ENCODE measurements around the gene ANKRD65. TPM values are rescaled to one million over a fixed set of nuclear protein-coding genes. Genes with fewer than 3 reads are reported as not detected.
"Not testable (repeated sequence)": the region's sequence is repeated elsewhere in the genome, so short reads cannot be mapped to it uniquely, and the experiment has no call there.

ANKRD65 gene
- total and polyA plus RNA-seq, 8 donors: 2.3 to 41.8 (median 14.0) TPM

DNA sequence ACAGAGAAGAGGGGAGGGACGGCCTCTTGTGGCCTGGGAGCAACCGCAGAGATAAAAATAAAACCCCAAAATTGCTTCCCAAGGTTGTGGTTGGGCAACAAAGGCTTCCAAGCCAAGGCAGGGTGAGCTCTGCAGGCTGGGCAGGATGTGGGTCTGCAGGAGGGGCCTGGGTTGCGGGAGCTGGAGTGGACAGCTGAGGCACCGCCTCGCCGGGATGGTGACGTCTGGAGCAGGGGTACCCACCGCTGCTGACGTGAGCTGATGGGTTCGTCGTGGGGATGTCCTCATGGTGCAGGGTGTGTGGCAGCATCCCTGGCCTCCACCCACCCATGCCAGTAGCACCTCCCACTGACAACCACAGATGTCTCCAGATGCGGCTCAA lies 49.7 kb downstream of the ANKRD65 start:
- intact Hi-C loops (cut with DNase I): no loop called here
- peaks cover 6 to 26% (median 13%) of the 10 kb centered on the region in 3 donors for H3K4me1 ChIP-seq
- no peak overlapping the region for H3K27ac ChIP-seq
- H3K4me3 ChIP-seq: no peak overlapping the region
- H3K36me3 ChIP-seq: no peaks in the 10 kb centered on the region
- no peaks in the 10 kb centered on the region for H3K9me3 ChIP-seq
- ATAC-seq (no peak), DNase-seq (peak in 2 of 6 donors; percentile 29 to 80), FAIRE-seq (no peak)
- 56 to 64% methylated on average over 12 of the region's 12 CpGs for WGBS, 2 donors
- no peaks in the 10 kb centered on the region for H3K27me3 ChIP-seq
- TF ChIP-seq, protein P1, sequence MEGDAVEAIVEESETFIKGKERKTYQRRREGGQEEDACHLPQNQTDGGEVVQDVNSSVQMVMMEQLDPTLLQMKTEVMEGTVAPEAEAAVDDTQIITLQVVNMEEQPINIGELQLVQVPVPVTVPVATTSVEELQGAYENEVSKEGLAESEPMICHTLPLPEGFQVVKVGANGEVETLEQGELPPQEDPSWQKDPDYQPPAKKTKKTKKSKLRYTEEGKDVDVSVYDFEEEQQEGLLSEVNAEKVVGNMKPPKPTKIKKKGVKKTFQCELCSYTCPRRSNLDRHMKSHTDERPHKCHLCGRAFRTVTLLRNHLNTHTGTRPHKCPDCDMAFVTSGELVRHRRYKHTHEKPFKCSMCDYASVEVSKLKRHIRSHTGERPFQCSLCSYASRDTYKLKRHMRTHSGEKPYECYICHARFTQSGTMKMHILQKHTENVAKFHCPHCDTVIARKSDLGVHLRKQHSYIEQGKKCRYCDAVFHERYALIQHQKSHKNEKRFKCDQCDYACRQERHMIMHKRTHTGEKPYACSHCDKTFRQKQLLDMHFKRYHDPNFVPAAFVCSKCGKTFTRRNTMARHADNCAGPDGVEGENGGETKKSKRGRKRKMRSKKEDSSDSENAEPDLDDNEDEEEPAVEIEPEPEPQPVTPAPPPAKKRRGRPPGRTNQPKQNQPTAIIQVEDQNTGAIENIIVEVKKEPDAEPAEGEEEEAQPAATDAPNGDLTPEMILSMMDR (IDR thresholded peaks at IDR 0.05): no peak

DNA sequence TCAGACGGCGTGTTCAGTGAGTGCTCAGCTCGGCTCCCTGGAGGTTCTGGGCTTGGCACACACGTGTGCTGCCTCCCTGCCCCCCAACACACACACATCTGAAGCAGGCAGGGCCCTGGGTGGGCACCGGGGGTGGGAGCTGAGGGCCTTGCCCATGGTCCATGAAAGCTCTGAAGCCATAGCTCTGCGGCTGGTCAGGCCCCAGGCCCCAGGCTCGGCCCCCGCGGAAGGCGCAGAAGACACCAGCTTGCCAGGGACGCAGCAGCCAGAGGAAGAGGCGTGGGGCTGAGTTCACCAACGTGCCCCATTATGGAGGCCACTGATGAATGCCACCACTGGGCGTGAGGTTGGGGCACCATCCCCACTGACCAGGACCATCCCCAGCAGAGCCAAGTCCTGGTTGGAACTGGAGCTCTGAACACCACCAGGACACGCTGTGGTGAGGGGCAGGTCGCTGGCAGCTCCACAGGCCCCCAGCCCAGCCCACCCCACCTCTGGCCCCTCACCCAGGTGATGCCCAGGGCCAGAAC lies 50.2 kb downstream of the ANKRD65 start:
- no peak for FAIRE-seq
- intact Hi-C loops (cut with DNase I): no loop called here

DNA sequence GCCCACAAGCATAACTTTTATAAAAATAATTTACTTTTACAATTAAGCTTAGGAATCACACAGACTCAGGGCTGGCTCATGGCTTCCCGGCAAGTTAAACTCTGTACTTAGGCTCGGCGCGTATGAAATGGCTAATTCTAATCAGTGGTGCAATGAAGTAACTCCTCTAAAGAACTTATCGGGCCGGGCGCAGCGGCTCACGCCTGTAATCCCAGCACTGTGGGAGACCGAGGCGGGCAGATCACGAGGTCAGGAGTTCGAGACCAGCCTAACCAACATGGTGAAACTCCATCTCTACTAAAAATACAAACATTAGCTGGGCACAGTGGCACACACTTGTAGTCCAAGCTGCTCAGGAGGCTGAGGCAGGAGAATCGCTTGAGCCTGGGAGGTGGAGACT lies 51.0 kb downstream of the ANKRD65 start:
- H3K9me3 ChIP-seq; H3K27me3 ChIP-seq; FAIRE-seq; intact Hi-C loops (cut with DNase I); H3K27ac ChIP-seq; ATAC-seq; H3K4me3 ChIP-seq; H3K36me3 ChIP-seq: not testable (repeated sequence)
- 84 to 92% methylated on average over 14 of the region's 14 CpGs for WGBS, 2 donors
- DNase-seq: peak in 1 of 6 donors; percentile 22
- H3K4me1 ChIP-seq: peaks cover 6 to 21% (median 13%) of the 10 kb centered on the region in 3 donors

More for the DNA sequence above, 50.2 kb downstream of the ANKRD65 start:
- no peak overlapping the region for H3K4me3 ChIP-seq
- H3K36me3 ChIP-seq: no peaks in the 10 kb centered on the region
- TF ChIP-seq, protein P1 (IDR thresholded peaks at IDR 0.05): no peak
- H3K4me1 ChIP-seq: peaks cover 6 to 21% (median 13%) of the 10 kb centered on the region in 3 donors
- no peaks in the 10 kb centered on the region for H3K27me3 ChIP-seq
- WGBS, 2 donors: 74 to 76% methylated on average over 15 to 16 of the region's 16 CpGs
- no peaks in the 10 kb centered on the region for H3K9me3 ChIP-seq
- ATAC-seq (no peak), DNase-seq (peak in 2 of 6 donors; percentile 40 to 72)
- H3K27ac ChIP-seq: no peak overlapping the region

Other genes starting within 250 kb of the ANKRD65 start
- under 1 TPM in 5 of 6 donors, not detected in 1; 0.20 to 0.51 (median 0.38) TPM for gene TTLL10, start 247.4 kb downstream of the ANKRD65 start, total RNA-seq
- gene TTLL10, start 247.4 kb downstream of the ANKRD65 start, polyA plus RNA-seq: 1 to 10 TPM; 1.0 to 1.6 TPM
- gene TNFRSF18, start 214.7 kb downstream of the ANKRD65 start, total RNA-seq: under 1 TPM in 3 of 6 donors, not detected in 3; 0.32 to 0.34 (median 0.34) TPM
- gene TNFRSF18, start 214.7 kb downstream of the ANKRD65 start, polyA plus RNA-seq: 1 to 10 TPM; 1.1 to 1.2 TPM
- gene TNFRSF4, start 207.1 kb downstream of the ANKRD65 start, total RNA-seq: 1 to 10 TPM in 3 of 6 donors, under 1 TPM in 3; 0.26 to 1.6 (median 0.86) TPM
- gene TNFRSF4, start 207.1 kb downstream of the ANKRD65 start, polyA plus RNA-seq: 1 to 10 TPM; 2.8 to 5.0 TPM
- gene SDF4, start 189.3 kb downstream of the ANKRD65 start, total RNA-seq: 10 to 100 TPM; 68.3 to 99.4 (median 74.2) TPM
- gene SDF4, start 189.3 kb downstream of the ANKRD65 start, polyA plus RNA-seq: 10 to 100 TPM; 74.0 to 96.6 TPM
- 10 to 100 TPM in 3 of 6 donors, 1 to 10 TPM in 3; 6.2 to 13.4 (median 9.0) TPM for gene B3GALT6, start 189.0 kb downstream of the ANKRD65 start, total RNA-seq
- gene B3GALT6, start 189.0 kb downstream of the ANKRD65 start, polyA plus RNA-seq: 1 to 10 TPM; 8.7 to 8.9 TPM
- 1 to 10 TPM in 3 of 6 donors, under 1 TPM in 3; 0.43 to 1.7 (median 0.93) TPM for gene C1QTNF12, start 174.6 kb downstream of the ANKRD65 start, total RNA-seq
- 1 to 10 TPM; 2.5 to 4.8 TPM for gene C1QTNF12, start 174.6 kb downstream of the ANKRD65 start, polyA plus RNA-seq
- 10 to 100 TPM; 20.8 to 30.4 (median 22.3) TPM for gene UBE2J2, start 147.4 kb downstream of the ANKRD65 start, total RNA-seq
- 10 to 100 TPM; 34.1 to 44.5 TPM for gene UBE2J2, start 147.4 kb downstream of the ANKRD65 start, polyA plus RNA-seq
- gene SCNN1D, start 140.8 kb downstream of the ANKRD65 start, total RNA-seq: 1 to 10 TPM in 5 of 6 donors, under 1 TPM in 1; 0.66 to 6.1 (median 1.6) TPM
- gene SCNN1D, start 140.8 kb downstream of the ANKRD65 start, polyA plus RNA-seq: 10 to 100 TPM; 20.6 to 22.0 TPM
- 10 to 100 TPM; 15.2 to 31.4 (median 18.7) TPM for gene ACAP3, start 113.3 kb downstream of the ANKRD65 start, total RNA-seq
- gene ACAP3, start 113.3 kb downstream of the ANKRD65 start, polyA plus RNA-seq: 100 to 1,000 TPM in 1 of 2 donors, 10 to 100 TPM in 1; 76.0 to 133 TPM
- gene PUSL1, start 112.7 kb downstream of the ANKRD65 start, total RNA-seq: 10 to 100 TPM in 2 of 6 donors, 1 to 10 TPM in 4; 7.5 to 11.3 (median 9.7) TPM
- 10 to 100 TPM; 14.6 to 23.2 TPM for gene PUSL1, start 112.7 kb downstream of the ANKRD65 start, polyA plus RNA-seq
- 10 to 100 TPM; 33.4 to 60.5 (median 56.8) TPM for gene INTS11, start 96.6 kb downstream of the ANKRD65 start, total RNA-seq
- 100 to 1,000 TPM; 268 to 311 TPM for gene INTS11, start 96.6 kb downstream of the ANKRD65 start, polyA plus RNA-seq
- gene CPTP, start 96.5 kb downstream of the ANKRD65 start, total RNA-seq: 10 to 100 TPM in 5 of 6 donors, 1 to 10 TPM in 1; 8.0 to 14.8 (median 10.7) TPM
- 10 to 100 TPM; 11.3 to 22.0 TPM for gene CPTP, start 96.5 kb downstream of the ANKRD65 start, polyA plus RNA-seq
- under 1 TPM; 0.04 to 0.41 (median 0.08) TPM for gene TAS1R3, start 90.0 kb downstream of the ANKRD65 start, total RNA-seq
- under 1 TPM; 0.21 to 0.34 TPM for gene TAS1R3, start 90.0 kb downstream of the ANKRD65 start, polyA plus RNA-seq
- gene DVL1, start 71.9 kb downstream of the ANKRD65 start, total RNA-seq: 10 to 100 TPM; 30.6 to 54.0 (median 48.3) TPM
- 100 to 1,000 TPM in 1 of 2 donors, 10 to 100 TPM in 1; 80.5 to 103 TPM for gene DVL1, start 71.9 kb downstream of the ANKRD65 start, polyA plus RNA-seq
- 10 to 100 TPM in 3 of 6 donors, 1 to 10 TPM in 3; 1.6 to 35.8 (median 7.6) TPM for gene MXRA8, start 62.7 kb downstream of the ANKRD65 start, total RNA-seq
- gene MXRA8, start 62.7 kb downstream of the ANKRD65 start, polyA plus RNA-seq: 10 to 100 TPM; 16.8 to 17.6 TPM
- gene AURKAIP1, start 46.1 kb downstream of the ANKRD65 start, total RNA-seq: 10 to 100 TPM; 52.8 to 83.8 (median 57.7) TPM
- 100 to 1,000 TPM; 150 to 161 TPM for gene AURKAIP1, start 46.1 kb downstream of the ANKRD65 start, polyA plus RNA-seq
- gene CCNL2, start 21.9 kb downstream of the ANKRD65 start, total RNA-seq: 100 to 1,000 TPM in 1 of 6 donors, 10 to 100 TPM in 5; 49.2 to 124 (median 77.1) TPM
- gene CCNL2, start 21.9 kb downstream of the ANKRD65 start, polyA plus RNA-seq: 100 to 1,000 TPM; 270 to 409 TPM
- gene MRPL20, start 14.0 kb downstream of the ANKRD65 start, total RNA-seq: 10 to 100 TPM; 42.1 to 71.8 (median 49.1) TPM
- gene MRPL20, start 14.0 kb downstream of the ANKRD65 start, polyA plus RNA-seq: 100 to 1,000 TPM in 1 of 2 donors, 10 to 100 TPM in 1; 69.0 to 121 TPM
- 100 to 1,000 TPM in 2 of 6 donors, 10 to 100 TPM in 4; 25.4 to 138 (median 52.9) TPM for gene VWA1, start 14.4 kb upstream of the ANKRD65 start, total RNA-seq
- gene VWA1, start 14.4 kb upstream of the ANKRD65 start, polyA plus RNA-seq: 10 to 100 TPM; 53.3 to 58.7 TPM
- 1 to 10 TPM; 2.4 to 9.5 (median 5.8) TPM for gene ATAD3C, start 28.4 kb upstream of the ANKRD65 start, total RNA-seq
- 10 to 100 TPM; 11.4 to 22.0 TPM for gene ATAD3C, start 28.4 kb upstream of the ANKRD65 start, polyA plus RNA-seq
- gene ATAD3B, start 50.5 kb upstream of the ANKRD65 start, total RNA-seq: 10 to 100 TPM in 4 of 6 donors, 1 to 10 TPM in 2; 4.4 to 14.1 (median 11.5) TPM
- gene ATAD3B, start 50.5 kb upstream of the ANKRD65 start, polyA plus RNA-seq: 10 to 100 TPM; 57.2 to 78.9 TPM
- 10 to 100 TPM in 5 of 6 donors, 1 to 10 TPM in 1; 8.0 to 18.0 (median 14.8) TPM for gene ATAD3A, start 90.9 kb upstream of the ANKRD65 start, total RNA-seq
- 10 to 100 TPM; 22.5 to 33.8 TPM for gene ATAD3A, start 90.9 kb upstream of the ANKRD65 start, polyA plus RNA-seq
- gene TMEM240, start 119.3 kb upstream of the ANKRD65 start, total RNA-seq: 1 to 10 TPM in 1 of 6 donors, under 1 TPM in 4, not detected in 1; 0.22 to 1.0 (median 0.49) TPM
- 1 to 10 TPM; 2.5 to 3.6 TPM for gene TMEM240, start 119.3 kb upstream of the ANKRD65 start, polyA plus RNA-seq
- 10 to 100 TPM; 49.2 to 63.2 (median 54.4) TPM for gene SSU72, start 153.6 kb upstream of the ANKRD65 start, total RNA-seq
- gene SSU72, start 153.6 kb upstream of the ANKRD65 start, polyA plus RNA-seq: 10 to 100 TPM; 57.9 to 74.3 TPM
- gene FNDC10, start 178.9 kb upstream of the ANKRD65 start, total RNA-seq: 1 to 10 TPM in 2 of 6 donors, under 1 TPM in 4; 0.28 to 2.4 (median 0.71) TPM
- gene FNDC10, start 178.9 kb upstream of the ANKRD65 start, polyA plus RNA-seq: 1 to 10 TPM; 1.6 to 2.3 TPM
- 10 to 100 TPM; 27.4 to 60.8 (median 32.4) TPM for gene MIB2, start 194.2 kb upstream of the ANKRD65 start, total RNA-seq
- gene MIB2, start 194.2 kb upstream of the ANKRD65 start, polyA plus RNA-seq: 100 to 1,000 TPM; 140 to 253 TPM
- 1 to 10 TPM in 3 of 6 donors, under 1 TPM in 3; 0.46 to 6.9 (median 1.6) TPM for gene MMP23B, start 210.9 kb upstream of the ANKRD65 start, total RNA-seq
- gene MMP23B, start 210.9 kb upstream of the ANKRD65 start, polyA plus RNA-seq: 10 to 100 TPM in 1 of 2 donors, 1 to 10 TPM in 1; 1.1 to 12.3 TPM
- 10 to 100 TPM in 4 of 6 donors, 1 to 10 TPM in 2; 9.0 to 11.1 (median 10.6) TPM for gene CDK11B, start 237.7 kb upstream of the ANKRD65 start, total RNA-seq
- 10 to 100 TPM; 28.8 to 31.8 TPM for gene CDK11B, start 237.7 kb upstream of the ANKRD65 start, polyA plus RNA-seq